ENCODE measurements around the gene GLIS1.

Gene GLIS1

GRCh38 chr1:53585129-53585528, 153.8 kb downstream of the GLIS1 start:
- no peaks in the 10 kb centered on the region for H3K9me3 ChIP-seq (ENCODE audit: insufficient read depth, low read length)
- no peaks in the 10 kb centered on the region for H4K20me1 ChIP-seq (ENCODE audit: low read depth, low read length)
- H3K4me2 ChIP-seq (ENCODE audit: low read depth, low read length, poor library complexity, severe bottlenecking) = no peak overlapping the region
- no peaks in the 10 kb centered on the region for H3K36me3 ChIP-seq (ENCODE audit: low read length)
- H3K4me3 ChIP-seq (ENCODE audit: insufficient read depth, low read length, poor library complexity, severe bottlenecking) = no peak overlapping the region
- no peaks in the 10 kb centered on the region for H3K9me2 ChIP-seq (replicated peaks; ENCODE audit: insufficient read depth, low read length)
- no peak for TF ChIP-seq CTCF (IDR thresholded peaks at IDR 0.05; ENCODE audit: insufficient read depth, low read length, poor library complexity, severe bottlenecking)
- no peak for TF ChIP-seq EZH2phosphoT487 (conservative IDR thresholded peaks at IDR 0.05; ENCODE audit: low read length)
- no peaks in the 10 kb centered on the region for H3F3A ChIP-seq (ENCODE audit: insufficient read depth)
- H3K9ac ChIP-seq (ENCODE audit: low read length) = no peak overlapping the region
- H2AFZ ChIP-seq (ENCODE audit: low read depth, low read length, severe bottlenecking) = no peak overlapping the region
- H3K27me3 ChIP-seq (ENCODE audit: low read length) = no peaks in the 10 kb centered on the region
- no peak overlapping the region for H3K27ac ChIP-seq (ENCODE audit: low read depth, low read length)
- no peaks in the 10 kb centered on the region for H3K79me2 ChIP-seq (ENCODE audit: insufficient read depth, low read length)

GRCh38 chr1:53584777-53585107, 154.2 kb downstream of the GLIS1 start:
- Histone ChIP-seq H3K9ac (ENCODE audit: low read length) (no peak overlapping the region), H3K79me2 (ENCODE audit: insufficient read depth, low read length) (no peaks in the 10 kb centered on the region), H3K36me3 (ENCODE audit: low read length) (no peaks in the 10 kb centered on the region), H3K27me3 (ENCODE audit: low read length) (no peaks in the 10 kb centered on the region), H4K20me1 (ENCODE audit: low read depth, low read length) (no peaks in the 10 kb centered on the region), H2AFZ (ENCODE audit: low read depth, low read length, severe bottlenecking) (no peak overlapping the region), H3K4me2 (ENCODE audit: low read depth, low read length, poor library complexity, severe bottlenecking) (no peak overlapping the region), H3K9me2 (replicated peaks; ENCODE audit: insufficient read depth, low read length) (no peaks in the 10 kb centered on the region), H3F3A (ENCODE audit: insufficient read depth) (no peaks in the 10 kb centered on the region), H3K9me3 (ENCODE audit: insufficient read depth, low read length) (no peaks in the 10 kb centered on the region), H3K27ac (ENCODE audit: low read depth, low read length) (no peak overlapping the region), H3K4me3 (ENCODE audit: insufficient read depth, low read length, poor library complexity, severe bottlenecking) (no peak overlapping the region)
- TF ChIP-seq EZH2phosphoT487 (conservative IDR thresholded peaks at IDR 0.05; ENCODE audit: low read length) = no peak
- no peak for TF ChIP-seq CTCF (IDR thresholded peaks at IDR 0.05; ENCODE audit: insufficient read depth, low read length, poor library complexity, severe bottlenecking)

GRCh38 chr1:53583868-53584776, 154.8 kb downstream of the GLIS1 start:
- H3K9ac ChIP-seq (ENCODE audit: low read length) = no peak overlapping the region
- no peak overlapping the region for H3K4me3 ChIP-seq (ENCODE audit: insufficient read depth, low read length, poor library complexity, severe bottlenecking)
- no peaks in the 10 kb centered on the region for H3K79me2 ChIP-seq (ENCODE audit: insufficient read depth, low read length)
- H3K27ac ChIP-seq (ENCODE audit: low read depth, low read length) = no peak overlapping the region
- no peaks in the 10 kb centered on the region for H3K9me2 ChIP-seq (replicated peaks; ENCODE audit: insufficient read depth, low read length)
- no peaks in the 10 kb centered on the region for H3K9me3 ChIP-seq (ENCODE audit: insufficient read depth, low read length)
- H3F3A ChIP-seq (ENCODE audit: insufficient read depth) = no peaks in the 10 kb centered on the region
- TF ChIP-seq EZH2phosphoT487 (conservative IDR thresholded peaks at IDR 0.05; ENCODE audit: low read length) (no peak), CTCF (IDR thresholded peaks at IDR 0.05; ENCODE audit: insufficient read depth, low read length, poor library complexity, severe bottlenecking) (no peak)
- H3K36me3 ChIP-seq (ENCODE audit: low read length) = no peaks in the 10 kb centered on the region
- no peaks in the 10 kb centered on the region for H3K27me3 ChIP-seq (ENCODE audit: low read length)
- no peak overlapping the region for H2AFZ ChIP-seq (ENCODE audit: low read depth, low read length, severe bottlenecking)
- H4K20me1 ChIP-seq (ENCODE audit: low read depth, low read length) = no peaks in the 10 kb centered on the region
- no peak overlapping the region for H3K4me2 ChIP-seq (ENCODE audit: low read depth, low read length, poor library complexity, severe bottlenecking)
